ENCODE measurements around the gene RMDN2.

DNA sequence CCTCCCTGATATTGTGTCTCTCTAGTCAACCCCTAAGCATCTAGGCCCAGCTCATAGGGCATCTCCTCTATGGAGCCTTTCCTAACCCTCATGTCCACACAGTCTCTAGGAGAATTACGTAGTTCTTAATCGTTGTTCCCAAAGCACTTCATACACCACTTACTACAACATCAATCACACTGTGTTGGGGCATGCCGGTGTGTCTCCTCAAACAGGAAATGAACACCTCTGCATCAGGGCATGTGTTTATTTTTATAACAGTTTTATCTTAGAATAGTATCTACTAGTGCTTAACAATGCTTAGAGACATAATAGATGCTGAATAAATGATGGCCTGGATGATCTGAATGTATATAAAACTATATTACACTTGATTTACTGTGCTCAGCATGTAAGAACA is 131.1 kb downstream of the RMDN2 start:
- TF ChIP-seq, protein P1, sequence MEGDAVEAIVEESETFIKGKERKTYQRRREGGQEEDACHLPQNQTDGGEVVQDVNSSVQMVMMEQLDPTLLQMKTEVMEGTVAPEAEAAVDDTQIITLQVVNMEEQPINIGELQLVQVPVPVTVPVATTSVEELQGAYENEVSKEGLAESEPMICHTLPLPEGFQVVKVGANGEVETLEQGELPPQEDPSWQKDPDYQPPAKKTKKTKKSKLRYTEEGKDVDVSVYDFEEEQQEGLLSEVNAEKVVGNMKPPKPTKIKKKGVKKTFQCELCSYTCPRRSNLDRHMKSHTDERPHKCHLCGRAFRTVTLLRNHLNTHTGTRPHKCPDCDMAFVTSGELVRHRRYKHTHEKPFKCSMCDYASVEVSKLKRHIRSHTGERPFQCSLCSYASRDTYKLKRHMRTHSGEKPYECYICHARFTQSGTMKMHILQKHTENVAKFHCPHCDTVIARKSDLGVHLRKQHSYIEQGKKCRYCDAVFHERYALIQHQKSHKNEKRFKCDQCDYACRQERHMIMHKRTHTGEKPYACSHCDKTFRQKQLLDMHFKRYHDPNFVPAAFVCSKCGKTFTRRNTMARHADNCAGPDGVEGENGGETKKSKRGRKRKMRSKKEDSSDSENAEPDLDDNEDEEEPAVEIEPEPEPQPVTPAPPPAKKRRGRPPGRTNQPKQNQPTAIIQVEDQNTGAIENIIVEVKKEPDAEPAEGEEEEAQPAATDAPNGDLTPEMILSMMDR (IDR thresholded peaks at IDR 0.05; ENCODE audit: low read depth, low read length) = no peak
- no peak for TF ChIP-seq EZH2phosphoT487 (IDR thresholded peaks at IDR 0.05; ENCODE audit: low read depth)

Measured in OCI-LY3 (cell line).